Fibroblast of lung (primary cell): ENCODE results near the gene CMSS1.

Experiments used
- EZH2 ChIP-seq: IDR thresholded peaks from 2 replicates; pipeline ENCODE4 v1.5.1; 2012; ENCODE audit warnings: low read length, control low read depth, mild to moderate bottlenecking; ENCODE audit errors: missing control alignments
- TF ChIP-seq, protein P1 (sequence below), 2 donors: IDR thresholded peaks in 1 of 2; conservative IDR thresholded peaks in 1 of 2; 1 replicate in 1 of 2; 2 replicates in 1 of 2; pipeline ENCODE4 v1.5.1; 2011 to 2012; ENCODE audit warnings: low read length in 2 of 2, control low read depth in 1 of 2, inconsistent platforms in 1 of 2, low read depth in 1 of 2, mild to moderate bottlenecking in 1 of 2

DNA sequence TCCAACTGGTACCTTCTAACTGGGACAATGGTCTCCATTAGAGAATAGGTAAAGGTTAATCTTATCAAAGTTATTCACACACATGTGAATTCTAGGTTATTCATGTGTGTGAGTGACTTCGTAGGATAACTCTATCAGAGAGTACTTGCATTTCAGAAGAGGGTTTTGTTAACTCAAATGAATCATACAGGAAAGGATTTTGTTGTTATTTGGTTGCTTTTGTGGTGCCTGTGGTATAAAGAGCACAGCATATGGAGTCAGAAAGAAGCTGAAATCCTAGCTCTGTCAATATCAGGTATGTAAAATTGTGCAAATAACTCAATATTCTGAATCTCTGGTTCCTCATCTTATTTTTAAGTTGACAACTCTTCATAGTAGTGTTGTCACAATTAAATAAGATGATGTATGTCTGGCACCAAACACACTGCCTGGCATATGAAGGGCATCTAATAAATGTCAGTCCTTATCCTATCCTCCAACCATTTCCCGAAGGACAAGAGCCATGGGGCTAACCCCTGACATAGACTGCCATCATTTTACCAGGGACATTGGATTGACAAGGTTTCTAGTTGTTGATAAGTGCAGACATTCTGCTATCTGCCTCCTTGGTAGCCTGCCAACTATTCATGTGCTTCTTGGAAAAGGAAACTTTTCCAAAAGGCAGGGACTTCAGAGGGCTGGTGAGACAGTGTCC, 48.7 kb upstream of the CMSS1 start:
- no peak for TF ChIP-seq EZH2
- TF ChIP-seq, protein P1, sequence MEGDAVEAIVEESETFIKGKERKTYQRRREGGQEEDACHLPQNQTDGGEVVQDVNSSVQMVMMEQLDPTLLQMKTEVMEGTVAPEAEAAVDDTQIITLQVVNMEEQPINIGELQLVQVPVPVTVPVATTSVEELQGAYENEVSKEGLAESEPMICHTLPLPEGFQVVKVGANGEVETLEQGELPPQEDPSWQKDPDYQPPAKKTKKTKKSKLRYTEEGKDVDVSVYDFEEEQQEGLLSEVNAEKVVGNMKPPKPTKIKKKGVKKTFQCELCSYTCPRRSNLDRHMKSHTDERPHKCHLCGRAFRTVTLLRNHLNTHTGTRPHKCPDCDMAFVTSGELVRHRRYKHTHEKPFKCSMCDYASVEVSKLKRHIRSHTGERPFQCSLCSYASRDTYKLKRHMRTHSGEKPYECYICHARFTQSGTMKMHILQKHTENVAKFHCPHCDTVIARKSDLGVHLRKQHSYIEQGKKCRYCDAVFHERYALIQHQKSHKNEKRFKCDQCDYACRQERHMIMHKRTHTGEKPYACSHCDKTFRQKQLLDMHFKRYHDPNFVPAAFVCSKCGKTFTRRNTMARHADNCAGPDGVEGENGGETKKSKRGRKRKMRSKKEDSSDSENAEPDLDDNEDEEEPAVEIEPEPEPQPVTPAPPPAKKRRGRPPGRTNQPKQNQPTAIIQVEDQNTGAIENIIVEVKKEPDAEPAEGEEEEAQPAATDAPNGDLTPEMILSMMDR (conservative IDR thresholded peaks at IDR 0.05 in 1 of 2, IDR thresholded peaks at IDR 0.05 in 1 of 2; ENCODE audit: low read depth in 1 of 2, low read length in 2 of 2) = no peak
